HEK293 (cell line): ENCODE results near the gene L3MBTL4.

ENCODE experiments used
- ZNF239 ChIP-seq: fragments of 450-650 bp; formaldehyde crosslinking; IDR thresholded peaks from 2 replicates; pipeline ENCODE4 v1.5.1; 2016; ENCODE audit warnings: missing biosample characterization, missing genetic modification characterization
- TF ChIP-seq, protein P1 (sequence below): fragments of 450-650 bp; formaldehyde crosslinking; IDR thresholded peaks from 2 replicates; pipeline ENCODE4 v1.5.1; 2016; ENCODE audit warnings: missing biosample characterization, missing genetic modification characterization
- TF ChIP-seq, protein P2 (sequence below): fragments of 450-650 bp; formaldehyde crosslinking; IDR thresholded peaks from 2 replicates; pipeline ENCODE4 v1.5.1; 2017; ENCODE audit warnings: missing biosample characterization, mild to moderate bottlenecking, missing genetic modification characterization, moderate library complexity

DNA sequence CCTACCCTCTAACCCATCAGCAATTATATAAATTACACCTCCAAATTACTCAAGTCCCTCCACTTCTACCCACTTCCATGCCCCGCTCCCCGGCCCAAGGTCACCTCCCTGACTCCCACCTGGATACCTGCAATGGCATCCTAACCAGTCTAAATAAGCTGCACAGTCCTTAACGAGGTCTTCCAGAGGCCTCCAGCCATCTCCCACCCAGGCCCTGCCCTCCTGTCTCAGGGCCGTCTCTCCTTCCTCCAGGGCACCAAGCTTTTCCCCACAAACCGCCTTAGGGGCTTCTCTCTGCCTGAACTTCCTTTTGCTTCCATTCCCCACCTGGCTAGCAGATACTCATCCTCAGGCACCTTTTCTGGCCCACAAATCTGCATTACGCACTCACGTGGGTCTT is 4.8 kb downstream of the L3MBTL4 start:
- TF ChIP-seq, protein P1, sequence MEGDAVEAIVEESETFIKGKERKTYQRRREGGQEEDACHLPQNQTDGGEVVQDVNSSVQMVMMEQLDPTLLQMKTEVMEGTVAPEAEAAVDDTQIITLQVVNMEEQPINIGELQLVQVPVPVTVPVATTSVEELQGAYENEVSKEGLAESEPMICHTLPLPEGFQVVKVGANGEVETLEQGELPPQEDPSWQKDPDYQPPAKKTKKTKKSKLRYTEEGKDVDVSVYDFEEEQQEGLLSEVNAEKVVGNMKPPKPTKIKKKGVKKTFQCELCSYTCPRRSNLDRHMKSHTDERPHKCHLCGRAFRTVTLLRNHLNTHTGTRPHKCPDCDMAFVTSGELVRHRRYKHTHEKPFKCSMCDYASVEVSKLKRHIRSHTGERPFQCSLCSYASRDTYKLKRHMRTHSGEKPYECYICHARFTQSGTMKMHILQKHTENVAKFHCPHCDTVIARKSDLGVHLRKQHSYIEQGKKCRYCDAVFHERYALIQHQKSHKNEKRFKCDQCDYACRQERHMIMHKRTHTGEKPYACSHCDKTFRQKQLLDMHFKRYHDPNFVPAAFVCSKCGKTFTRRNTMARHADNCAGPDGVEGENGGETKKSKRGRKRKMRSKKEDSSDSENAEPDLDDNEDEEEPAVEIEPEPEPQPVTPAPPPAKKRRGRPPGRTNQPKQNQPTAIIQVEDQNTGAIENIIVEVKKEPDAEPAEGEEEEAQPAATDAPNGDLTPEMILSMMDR (tag by site-specific recombination) = no peak
- TF ChIP-seq, protein P2, sequence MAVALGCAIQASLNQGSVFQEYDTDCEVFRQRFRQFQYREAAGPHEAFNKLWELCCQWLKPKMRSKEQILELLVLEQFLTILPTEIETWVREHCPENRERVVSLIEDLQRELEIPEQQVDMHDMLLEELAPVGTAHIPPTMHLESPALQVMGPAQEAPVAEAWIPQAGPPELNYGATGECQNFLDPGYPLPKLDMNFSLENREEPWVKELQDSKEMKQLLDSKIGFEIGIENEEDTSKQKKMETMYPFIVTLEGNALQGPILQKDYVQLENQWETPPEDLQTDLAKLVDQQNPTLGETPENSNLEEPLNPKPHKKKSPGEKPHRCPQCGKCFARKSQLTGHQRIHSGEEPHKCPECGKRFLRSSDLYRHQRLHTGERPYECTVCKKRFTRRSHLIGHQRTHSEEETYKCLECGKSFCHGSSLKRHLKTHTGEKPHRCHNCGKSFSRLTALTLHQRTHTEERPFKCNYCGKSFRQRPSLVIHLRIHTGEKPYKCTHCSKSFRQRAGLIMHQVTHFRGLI = no peak
- no peak for TF ChIP-seq ZNF239 (tag by site-specific recombination)
